Activated naive CD4-positive, alpha-beta T cell (primary cell): ENCODE data around the gene GBP7.
"Not testable (repeated sequence)": the region's sequence is repeated elsewhere in the genome, so short reads cannot be mapped to it uniquely, and the experiment has no call there.

Source experiments
- DNase-seq, 4 experiments: peaks; one replicate each; lab custom pipeline; 2025; lab: John Stamatoyannopoulos, UW

Gene GBP7, protein sequence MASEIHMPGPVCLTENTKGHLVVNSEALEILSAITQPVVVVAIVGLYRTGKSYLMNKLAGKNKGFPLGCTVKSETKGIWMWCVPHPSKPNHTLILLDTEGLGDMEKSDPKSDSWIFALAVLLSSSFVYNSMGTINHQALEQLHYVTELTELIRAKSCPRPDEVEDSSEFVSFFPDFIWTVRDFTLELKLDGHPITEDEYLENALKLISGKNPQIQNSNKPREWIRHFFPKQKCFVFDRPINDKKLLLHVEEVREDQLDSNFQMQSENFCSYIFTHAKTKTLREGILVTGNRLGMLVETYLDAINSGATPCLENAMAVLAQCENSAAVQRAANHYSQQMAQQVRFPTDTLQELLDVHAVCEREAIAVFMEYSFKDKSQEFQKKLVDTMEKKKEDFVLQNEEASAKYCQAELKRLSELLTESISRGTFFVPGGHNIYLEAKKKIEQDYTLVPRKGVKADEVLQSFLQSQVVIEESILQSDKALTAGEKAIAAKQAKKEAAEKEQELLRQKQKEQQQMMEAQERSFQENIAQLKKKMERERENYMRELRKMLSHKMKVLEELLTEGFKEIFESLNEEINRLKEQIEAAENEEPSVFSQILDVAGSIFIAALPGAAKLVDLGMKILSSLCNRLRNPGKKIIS

DNA sequence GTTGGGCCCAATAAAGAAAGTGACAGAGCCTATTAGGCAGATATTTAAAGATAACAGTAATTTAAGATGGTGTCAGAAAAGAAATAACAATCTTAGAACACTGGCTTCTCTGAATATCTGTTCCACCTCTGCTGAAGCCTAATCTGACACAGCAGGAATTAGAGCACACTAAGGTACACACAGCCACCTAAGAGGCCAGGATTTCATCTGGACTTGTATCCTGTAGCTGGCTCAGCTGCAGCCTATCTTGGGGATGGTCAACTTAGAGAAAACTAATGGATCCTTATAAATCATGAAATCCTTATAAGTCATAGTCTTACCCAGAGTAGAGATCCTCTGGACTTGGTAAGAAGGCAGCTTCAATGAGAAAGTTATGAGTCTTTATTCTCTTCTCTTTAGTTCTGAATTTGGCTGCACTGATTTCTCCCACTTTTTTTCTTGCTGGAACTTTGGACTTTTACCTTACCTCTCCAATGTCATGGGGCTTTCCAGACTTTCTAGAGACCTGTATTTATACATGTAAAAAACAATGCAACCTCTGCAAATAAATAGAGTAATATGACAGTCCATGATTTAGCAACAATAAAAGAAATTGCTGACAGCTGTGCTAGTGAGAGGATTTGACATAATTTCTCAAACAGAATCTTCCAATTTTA, at the start of gene GBP7:
Gene GBP7, minus strand, starts transcription at position 403 of the 656 bp plus-strand sequence. CDS start 4,068 bp downstream, outside the sequence.
- DNase-seq: no peak

- no peak for DNase-seq
These were observed 45.5 kb upstream of the GBP7 start for GRCh38 chr1:89221341-89221740.

- DNase-seq: not testable (repeated sequence)
These were observed 44.0 kb upstream of the GBP7 start for GRCh38 chr1:89219851-89220250.

- not testable (repeated sequence) for DNase-seq
These were observed 43.1 kb upstream of the GBP7 start for GRCh38 chr1:89218941-89219340.

- no peak for DNase-seq
These were observed 37.5 kb upstream of the GBP7 start for GRCh38 chr1:89213347-89213746.

GRCh38 chr1:89211035-89211634, 35.3 kb upstream of the GBP7 start:
- no peak for DNase-seq

DNA sequence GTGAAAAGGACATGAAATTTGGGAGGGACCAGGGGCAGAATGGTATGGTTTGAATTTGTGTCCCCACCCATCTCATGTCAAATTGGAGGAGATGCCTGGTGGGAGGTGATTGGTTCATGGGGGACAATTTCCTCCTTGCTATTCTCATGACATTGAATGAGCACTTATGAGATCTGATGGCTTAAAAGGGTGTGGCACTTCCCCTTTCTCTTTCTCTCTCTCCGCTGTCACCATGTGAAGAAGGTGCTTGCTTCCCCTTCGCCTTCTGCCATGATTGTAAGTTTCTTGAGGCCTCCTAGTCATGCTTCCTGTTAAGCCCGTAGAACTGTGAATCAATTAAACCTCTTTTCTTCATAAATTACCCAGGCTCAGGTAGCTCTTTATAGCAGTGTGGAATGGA, 30.6 kb upstream of the GBP7 start:
- DNase-seq: no peak

GRCh38 chr1:89203166-89203565, 27.4 kb upstream of the GBP7 start:
- no peak for DNase-seq

- DNase-seq: no peak
These were observed 25.4 kb upstream of the GBP7 start for GRCh38 chr1:89201106-89201794.

- DNase-seq: no peak
These were observed 24.9 kb upstream of the GBP7 start for GRCh38 chr1:89200663-89201062.

DNA sequence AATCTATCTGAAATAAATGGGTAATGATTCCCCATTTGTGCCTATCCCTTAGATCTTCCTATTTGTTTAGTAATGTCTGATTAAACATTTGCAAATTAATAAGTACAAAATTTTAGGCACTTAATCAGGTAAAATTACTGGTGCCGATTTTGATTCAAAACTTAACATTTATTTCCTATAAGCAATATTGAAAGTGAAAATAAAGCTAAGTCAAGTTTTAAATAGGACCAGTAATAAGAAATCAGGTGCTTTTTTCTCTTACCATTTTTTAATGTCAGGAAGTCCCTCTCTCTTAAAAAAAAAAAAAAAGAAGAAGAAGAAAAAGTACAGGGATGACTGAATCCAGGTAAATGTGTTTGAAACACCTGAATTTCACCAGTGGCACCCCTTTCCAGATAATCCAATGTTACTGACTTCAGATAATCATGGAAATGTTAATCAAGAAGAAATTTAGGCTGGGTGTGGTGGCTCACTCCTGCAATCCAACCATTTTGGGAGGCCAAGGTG, 23.8 kb upstream of the GBP7 start:
- DNase-seq: no peak

DNA sequence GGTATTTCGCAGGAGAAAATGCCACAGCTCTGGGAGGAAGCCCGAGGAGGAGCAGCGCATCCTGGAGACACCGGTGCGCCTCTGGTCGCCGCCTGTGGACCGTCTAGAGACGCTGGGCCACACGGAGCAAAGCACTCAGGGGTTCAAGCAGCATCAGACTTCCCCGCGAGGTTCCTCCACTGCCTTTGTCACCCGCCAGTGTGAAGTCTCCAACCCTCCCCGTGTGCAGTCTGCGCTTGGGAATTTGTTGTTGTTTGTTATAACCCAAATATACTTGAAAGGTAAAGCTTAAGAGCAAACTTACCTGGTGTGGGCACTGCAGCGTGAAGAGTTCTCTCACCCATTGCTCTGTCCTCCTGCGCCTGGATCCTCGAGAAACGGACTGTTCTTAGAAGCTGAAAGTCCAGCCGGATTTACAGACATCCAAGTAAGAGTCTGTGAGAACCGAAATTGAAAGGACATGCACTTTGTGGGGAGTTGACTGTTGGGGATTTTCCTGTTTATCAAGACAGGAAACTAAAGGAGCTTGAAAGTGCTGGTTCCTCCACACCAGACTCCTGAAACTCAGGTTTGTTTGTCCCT, 22.8 kb upstream of the GBP7 start, which contains the start of gene GBP4:
Gene GBP4, minus strand, starts transcription at position 452 of the 582 bp plus-strand sequence. Its CDS starts 108 bp downstream, at position 344.
- DNase-seq: peak; percentile 10 to 49 (median 22)

DNA sequence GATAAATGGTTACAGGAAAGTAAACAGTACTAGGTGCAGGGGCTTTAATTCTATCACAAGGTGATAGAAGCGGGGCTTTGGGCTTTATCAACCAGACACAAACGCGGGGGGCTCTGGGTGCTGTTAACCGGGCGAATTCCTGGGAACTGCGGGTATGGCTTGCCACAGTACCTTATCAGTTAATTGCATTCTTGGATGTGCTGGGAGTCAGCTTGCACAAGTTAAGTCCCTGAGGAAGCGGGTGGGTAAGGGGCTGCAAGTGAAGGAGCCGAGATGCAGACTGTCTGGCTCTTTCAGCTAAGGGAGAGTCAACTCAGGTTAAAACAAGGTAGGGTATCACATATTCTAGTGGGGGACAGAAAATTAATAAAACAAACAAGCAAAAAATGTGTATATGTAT, 22.3 kb upstream of the GBP7 start:
- no peak for DNase-seq

GRCh38 chr1:89195476-89195875, 19.7 kb upstream of the GBP7 start:
- DNase-seq: no peak

GRCh38 chr1:89191314-89191713, 15.5 kb upstream of the GBP7 start:
- no peak for DNase-seq

DNA sequence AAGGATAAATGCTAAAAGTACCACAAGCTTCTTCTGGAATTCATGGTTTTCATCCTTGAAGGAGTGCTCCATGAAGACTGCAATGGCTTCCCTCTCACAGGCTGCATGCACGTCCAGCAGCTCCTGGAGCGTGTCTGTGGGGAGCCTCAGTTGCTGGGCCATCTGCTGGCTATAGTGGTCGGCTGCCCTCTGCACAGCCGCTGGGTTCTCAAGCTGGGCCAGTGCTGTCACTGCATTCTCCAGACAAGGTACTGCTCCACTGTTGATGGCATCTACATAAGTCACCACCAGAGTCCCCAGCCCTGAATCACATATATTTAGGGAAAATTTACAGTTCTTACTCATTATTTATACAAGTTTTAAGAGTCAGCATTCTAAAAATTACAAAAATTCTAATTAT, 14.2 kb upstream of the GBP7 start:
- no peak for DNase-seq

- no peak for DNase-seq
These were observed 3.5 kb upstream of the GBP7 start for GRCh38 chr1:89179343-89179742.

DNA sequence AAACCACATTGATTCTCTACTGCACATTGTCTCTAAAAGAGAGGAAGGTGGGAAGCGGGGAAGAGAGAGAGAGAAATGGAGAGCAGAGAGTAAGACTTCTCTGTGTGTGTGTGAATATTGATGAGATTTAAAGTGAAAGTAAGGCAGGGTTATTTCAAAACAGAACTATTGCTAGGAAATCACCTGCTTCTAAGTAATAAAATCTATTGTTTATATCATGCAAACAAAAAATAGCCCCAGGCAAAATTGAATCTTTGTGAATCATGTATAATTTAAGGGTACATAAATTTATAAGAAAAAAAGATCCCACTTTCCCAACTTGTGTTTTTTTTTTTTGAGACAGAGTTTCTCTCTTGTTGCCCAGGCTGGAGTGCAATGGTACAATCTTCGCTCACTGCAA, 1.2 kb upstream of the GBP7 start:
- DNase-seq: no peak

DNA sequence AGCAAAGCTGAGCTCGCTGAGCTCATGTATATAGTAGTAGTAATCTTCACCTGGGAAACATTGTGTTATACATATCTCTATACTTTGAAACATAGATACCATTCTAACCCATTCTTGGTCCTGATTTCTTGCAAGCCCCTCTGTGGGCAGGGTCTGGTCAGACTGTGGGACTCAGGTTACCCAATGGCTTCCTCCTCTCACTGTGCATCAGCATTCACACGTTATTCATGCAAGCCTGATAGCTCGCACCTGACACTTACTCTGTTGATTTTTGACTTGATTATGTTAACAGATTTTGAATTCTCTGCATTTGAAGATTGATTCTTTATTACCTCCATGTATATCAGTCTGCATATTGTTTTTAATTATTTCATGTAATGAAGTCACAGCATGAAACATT, 1.3 kb downstream of the GBP7 start:
- no peak for DNase-seq

DNA sequence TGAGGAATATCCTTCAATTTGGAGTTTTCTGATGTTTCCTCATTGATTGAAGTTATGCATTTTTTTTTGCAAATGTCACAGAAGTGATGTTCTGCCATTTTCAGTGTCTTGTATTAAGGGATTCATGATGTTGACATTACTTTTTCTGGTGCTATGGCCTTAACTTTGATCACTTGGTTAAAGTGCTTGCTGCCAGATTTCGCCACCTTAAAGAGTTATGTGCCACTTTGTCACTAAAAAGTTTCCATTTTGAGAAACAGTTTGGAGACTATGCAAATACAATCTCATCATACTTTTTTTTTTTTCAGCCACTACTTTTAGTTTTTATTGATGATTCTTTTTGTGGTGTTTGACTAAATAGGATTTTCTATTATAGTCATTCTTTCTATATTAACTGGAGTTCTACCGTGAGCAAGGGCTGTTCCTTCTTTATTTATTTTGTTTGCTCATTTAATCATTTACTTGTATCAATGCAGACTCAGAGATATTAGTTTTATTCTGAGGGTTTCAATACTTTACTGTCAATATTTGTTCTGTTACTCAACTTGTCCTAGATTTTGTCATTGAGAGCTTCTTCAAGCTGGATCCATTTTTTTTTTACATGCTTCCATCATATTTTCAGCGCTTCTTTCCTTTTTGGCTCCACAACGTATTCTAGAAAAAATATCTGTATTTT, 3.2 kb downstream of the GBP7 start:
- DNase-seq: no peak

DNA sequence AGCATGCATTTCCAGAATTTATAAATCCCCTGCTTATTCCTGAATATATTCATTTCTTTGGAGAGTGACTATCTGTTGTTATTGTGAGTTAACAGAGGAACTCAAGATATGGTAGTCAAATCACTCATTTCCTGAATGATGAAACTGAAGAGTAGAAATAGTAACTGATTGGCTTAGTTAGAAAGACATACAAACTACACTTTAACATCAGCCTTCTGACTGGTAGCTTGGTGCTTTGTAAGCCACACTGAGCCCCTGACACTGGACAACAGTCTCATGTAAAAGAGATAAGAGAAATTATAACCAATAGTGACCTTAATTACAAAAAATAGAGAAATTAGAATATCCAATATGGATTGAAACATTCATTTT, 4.8 kb downstream of the GBP7 start:
- no peak for DNase-seq
